Measurements from ENCODE around the gene USP21.

USP21 gene

GRCh38 chr1:161175771-161176453, 16.6 kb downstream of the USP21 start:
- Histone ChIP-seq H3K4me2 (ENCODE audit: low read depth, low read length) (peak overlapping the region; percentile 97), H3K9ac (ENCODE audit: low read length) (peak overlapping the region; percentile 87), H3F3A (ENCODE audit: insufficient read depth, low read length) (peaks cover 42% of the 10 kb centered on the region), H3K9me3 (replicated peaks; ENCODE audit: insufficient read depth, low read length) (no peaks in the 10 kb centered on the region), H2AFZ (ENCODE audit: low read length) (no peak overlapping the region), H3K4me1 (ENCODE audit: low read length) (peaks cover 44% of the 10 kb centered on the region), H3K27me3 (replicated peaks; ENCODE audit: insufficient read depth, low read length) (no peaks in the 10 kb centered on the region), H3K9me2 (replicated peaks; ENCODE audit: insufficient read depth, low read length) (no peaks in the 10 kb centered on the region), H3K36me3 (replicated peaks; ENCODE audit: insufficient read depth, low read length) (peaks cover 38% of the 10 kb centered on the region), H4K20me1 (ENCODE audit: insufficient read depth, low read length) (0 out of 2 replicates have a peak, but pooled peaks cover 6% of the 10 kb centered on the region), H3K79me2 (ENCODE audit: low read length) (peaks cover 62% of the 10 kb centered on the region), H3K27ac (ENCODE audit: low read length) (peak overlapping the region; percentile 91), H3K4me3 (ENCODE audit: low read length) (peak overlapping the region; percentile 88)
- TF ChIP-seq EZH2 (optimal IDR thresholded peaks at IDR 0.05; ENCODE audit: low read depth, low read length), result no peak
- TF ChIP-seq CTCF (IDR thresholded peaks at IDR 0.05; ENCODE audit: low read length), result no peak
- no peak for TF ChIP-seq EZH2phosphoT487 (IDR thresholded peaks at IDR 0.05; ENCODE audit: low read length)
- DNase-seq, result peak; percentile 93

- no peaks in the 10 kb centered on the region for H3K9me3 ChIP-seq (replicated peaks; ENCODE audit: insufficient read depth, low read length)
- H3K9ac ChIP-seq (ENCODE audit: low read length), result peak overlapping the region; percentile 87
- peaks cover 58% of the 10 kb centered on the region for H3K79me2 ChIP-seq (ENCODE audit: low read length)
- H3K4me2 ChIP-seq (ENCODE audit: low read depth, low read length), result peak overlapping the region; percentile 97
- H3K36me3 ChIP-seq (replicated peaks; ENCODE audit: insufficient read depth, low read length), result peaks cover 31% of the 10 kb centered on the region
- H3K27me3 ChIP-seq (replicated peaks; ENCODE audit: insufficient read depth, low read length), result no peaks in the 10 kb centered on the region
- no peak for DNase-seq
- peak overlapping the region; percentile 88 for H3K4me3 ChIP-seq (ENCODE audit: low read length)
- H2AFZ ChIP-seq (ENCODE audit: low read length), result peak overlapping the region; percentile 46
- H4K20me1 ChIP-seq (ENCODE audit: insufficient read depth, low read length), result 0 out of 2 replicates have a peak, but pooled peaks cover 6% of the 10 kb centered on the region
- peak overlapping the region; percentile 91 for H3K27ac ChIP-seq (ENCODE audit: low read length)
- peaks cover 49% of the 10 kb centered on the region for H3K4me1 ChIP-seq (ENCODE audit: low read length)
- TF ChIP-seq CTCF (IDR thresholded peaks at IDR 0.05; ENCODE audit: low read length) (no peak), EZH2 (optimal IDR thresholded peaks at IDR 0.05; ENCODE audit: low read depth, low read length) (no peak), EZH2phosphoT487 (IDR thresholded peaks at IDR 0.05; ENCODE audit: low read length) (no peak)
- no peaks in the 10 kb centered on the region for H3K9me2 ChIP-seq (replicated peaks; ENCODE audit: insufficient read depth, low read length)
- H3F3A ChIP-seq (ENCODE audit: insufficient read depth, low read length), result peaks cover 37% of the 10 kb centered on the region
Measured at GRCh38 chr1:161176468-161177111, 17.3 kb downstream of the USP21 start.

GRCh38 chr1:161177112-161177935, 18.0 kb downstream of the USP21 start, which contains the start of gene B4GALT3:
Gene B4GALT3 (minus strand): TSS chr1:161177507. CDS start chr1:161176060, 1,447 bp downstream.
- no peaks in the 10 kb centered on the region for H3K9me3 ChIP-seq (replicated peaks; ENCODE audit: insufficient read depth, low read length)
- peak within 1 kb of the TSS; percentile 91 for H3K27ac ChIP-seq (ENCODE audit: low read length)
- peaks cover 35% of the 10 kb centered on the region for H3F3A ChIP-seq (ENCODE audit: insufficient read depth, low read length)
- no peaks in the 10 kb centered on the region for H3K27me3 ChIP-seq (replicated peaks; ENCODE audit: insufficient read depth, low read length)
- peak; percentile 42 for TF ChIP-seq CTCF (IDR thresholded peaks at IDR 0.05; ENCODE audit: low read length)
- TF ChIP-seq EZH2 (optimal IDR thresholded peaks at IDR 0.05; ENCODE audit: low read depth, low read length), result no peak
- peaks cover 51% of the 10 kb centered on the region for H3K79me2 ChIP-seq (ENCODE audit: low read length)
- peak within 1 kb of the TSS; percentile 87 for H3K9ac ChIP-seq (ENCODE audit: low read length)
- no peaks in the 10 kb centered on the region for H3K9me2 ChIP-seq (replicated peaks; ENCODE audit: insufficient read depth, low read length)
- H3K4me2 ChIP-seq (ENCODE audit: low read depth, low read length), result peak within 1 kb of the TSS; percentile 97
- DNase-seq, result peak; percentile 94
- peaks cover 56% of the 10 kb centered on the region for H3K4me1 ChIP-seq (ENCODE audit: low read length)
- H3K4me3 ChIP-seq (ENCODE audit: low read length), result peak within 1 kb of the TSS; percentile 88
- peaks cover 25% of the 10 kb centered on the region; the same call in 1 of the 2 replicates for H3K36me3 ChIP-seq (replicated peaks; ENCODE audit: insufficient read depth, low read length)
- 0 out of 2 replicates have a peak, but pooled peaks cover 6% of the 10 kb centered on the region for H4K20me1 ChIP-seq (ENCODE audit: insufficient read depth, low read length)
- peak within 1 kb of the TSS; percentile 46 for H2AFZ ChIP-seq (ENCODE audit: low read length)

Data from MM.1S (cell line).